Mesothelial cell of epicardium (in vitro differentiated cells): ENCODE results near the gene TULP4. TPM values are rescaled to one million over a fixed set of nuclear protein-coding genes. Genes with fewer than 3 reads are reported as not detected.

Experiments
- DNase-seq, 2 experiments: peaks; one replicate each; pipeline ENCODE4 v3.0.0; 2021; ENCODE audit warnings: low spot score in 2 of 2; ENCODE audit not compliant: unreplicated experiment in 2 of 2
- H3K27ac Mint-ChIP-seq: 2 replicates; pipeline ENCODE4 v1.8.0; 2021; ENCODE audit warnings: mixed read lengths
- H3K27me3 Mint-ChIP-seq: 2 replicates; pipeline ENCODE4 v1.8.0; 2021; ENCODE audit warnings: low read depth, mixed read lengths
- H3K36me3 Mint-ChIP-seq: 2 replicates; pipeline ENCODE4 v1.8.0; 2021; ENCODE audit warnings: mixed read lengths
- H3K4me1 Mint-ChIP-seq: 2 replicates; pipeline ENCODE4 v1.8.0; 2021; ENCODE audit warnings: mixed read lengths
- H3K4me3 Mint-ChIP-seq: 2 replicates; pipeline ENCODE4 v1.8.0; 2021; ENCODE audit warnings: mild to moderate bottlenecking, moderate library complexity, mixed read lengths
- H3K9me3 Mint-ChIP-seq: 2 replicates; pipeline ENCODE4 v1.8.0; 2021; ENCODE audit warnings: mixed read lengths
- CTCF ChIP-seq: fragments of 200-600 bp; sonication (generic); IDR thresholded peaks from one replicate; pipeline ENCODE4 v1.5.0; 2021; ENCODE audit warnings: antibody characterized with exemption; ENCODE audit not compliant: unreplicated experiment
- total RNA-seq: library from RNA; stranded (reverse); gene quantifications from 3 replicates; pipeline ENCODE4 v1.2.1, GENCODE V29; 2021

TULP4 gene
- total RNA-seq, 1 donor from 2014 or later, result 135 TPM

GRCh38 chr6:158422629-158423238, 110.5 kb downstream of the TULP4 start:
- TF ChIP-seq CTCF, result no peak
- Mint-ChIP-seq H3K27ac (no peak overlapping the region), H3K36me3 (peaks cover 55% of the 10 kb centered on the region), H3K4me3 (no peak overlapping the region), H3K9me3 (peaks cover 44% of the 10 kb centered on the region), H3K4me1 (no peaks in the 10 kb centered on the region), H3K27me3 (no peaks in the 10 kb centered on the region)
- no peak for DNase-seq

GRCh38 chr6:158431036-158431435, 118.8 kb downstream of the TULP4 start:
- Mint-ChIP-seq H3K36me3 (peaks cover 42% of the 10 kb centered on the region), H3K27ac (no peak overlapping the region), H3K9me3 (peaks cover 13% of the 10 kb centered on the region), H3K4me3 (no peak overlapping the region), H3K27me3 (no peaks in the 10 kb centered on the region), H3K4me1 (no peaks in the 10 kb centered on the region)
- no peak for DNase-seq
- TF ChIP-seq CTCF, result no peak

DNA sequence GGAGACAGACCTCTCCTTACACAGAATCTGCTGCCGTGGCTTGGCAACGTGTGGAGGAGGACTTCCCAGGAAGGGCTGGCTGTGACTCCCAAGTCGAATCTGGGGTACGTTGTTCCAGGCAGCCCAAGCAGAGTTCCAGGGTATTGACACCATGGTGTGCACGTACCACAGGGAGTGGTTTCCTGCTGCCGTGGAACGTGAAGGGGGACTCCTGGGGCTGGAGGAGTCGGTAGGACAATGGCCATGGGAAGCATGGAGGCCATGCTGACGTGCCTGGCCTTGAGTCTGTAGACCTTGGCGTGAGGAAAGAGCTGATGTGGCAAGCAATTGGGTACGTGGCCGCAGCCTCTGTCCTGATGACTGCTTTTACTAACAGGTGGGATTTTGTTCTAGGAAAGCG, 119.3 kb downstream of the TULP4 start:
- DNase-seq, result no peak
- Mint-ChIP-seq H3K27ac (no peak overlapping the region), H3K36me3 (peaks cover 38% of the 10 kb centered on the region), H3K4me3 (no peak overlapping the region), H3K4me1 (no peaks in the 10 kb centered on the region), H3K27me3 (no peaks in the 10 kb centered on the region), H3K9me3 (peaks cover 8% of the 10 kb centered on the region)
- no peak for TF ChIP-seq CTCF

DNA sequence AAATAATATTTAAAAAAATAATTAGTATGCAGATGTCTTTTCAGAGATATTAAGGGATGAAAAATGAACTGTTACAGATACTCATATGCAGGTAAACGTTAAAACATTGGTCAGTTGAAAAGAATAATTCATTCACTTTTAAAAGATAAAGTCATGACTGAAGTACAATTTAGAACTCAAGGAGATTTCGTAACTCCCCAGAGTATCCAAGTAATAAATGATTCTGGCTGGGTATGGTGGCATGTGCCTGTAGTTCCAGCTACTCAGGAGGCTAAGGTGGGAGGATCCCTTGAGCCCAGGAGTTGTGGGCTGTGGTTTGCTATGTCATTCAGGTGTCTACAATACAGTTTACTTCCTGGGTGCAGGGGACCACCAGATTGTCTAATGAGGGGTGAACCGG, 125.3 kb downstream of the TULP4 start:
- H3K4me1 Mint-ChIP-seq, result peaks cover 5% of the 10 kb centered on the region
- peaks cover 13% of the 10 kb centered on the region for H3K36me3 Mint-ChIP-seq
- H3K27ac Mint-ChIP-seq, result no peak overlapping the region
- TF ChIP-seq CTCF, result no peak
- H3K4me3 Mint-ChIP-seq, result no peak overlapping the region
- no peaks in the 10 kb centered on the region for H3K9me3 Mint-ChIP-seq
- DNase-seq, result no peak
- H3K27me3 Mint-ChIP-seq, result no peaks in the 10 kb centered on the region

- no peak for DNase-seq
- H3K27ac Mint-ChIP-seq, result no peak overlapping the region
- no peak for TF ChIP-seq CTCF
- peaks cover 5% of the 10 kb centered on the region for H3K4me1 Mint-ChIP-seq
- no peaks in the 10 kb centered on the region for H3K9me3 Mint-ChIP-seq
- H3K36me3 Mint-ChIP-seq, result peaks cover 9% of the 10 kb centered on the region
- no peaks in the 10 kb centered on the region for H3K27me3 Mint-ChIP-seq
- no peak overlapping the region for H3K4me3 Mint-ChIP-seq
Measured at GRCh38 chr6:158438226-158438625, 126.0 kb downstream of the TULP4 start.

DNA sequence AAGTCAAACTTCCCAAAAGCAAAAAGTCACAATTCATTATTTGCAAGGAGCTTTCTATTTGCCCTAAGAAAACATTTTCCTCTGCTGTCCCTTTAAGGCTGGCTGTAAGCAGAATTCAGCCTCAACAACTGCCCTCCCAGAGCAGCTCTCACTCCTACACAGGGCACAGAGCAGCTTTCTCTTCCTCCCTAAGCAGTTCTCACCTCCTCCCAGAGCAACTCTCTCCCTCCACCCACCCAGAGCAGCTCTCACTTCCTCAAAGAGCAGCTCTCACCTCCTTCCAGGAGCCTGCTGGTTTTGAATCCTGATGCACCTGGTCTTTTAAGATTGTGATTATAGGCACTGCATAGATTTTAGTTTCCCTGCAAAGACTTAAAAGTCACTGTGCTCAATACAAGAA, 127.0 kb downstream of the TULP4 start:
- Mint-ChIP-seq H3K27ac (no peak overlapping the region), H3K36me3 (peaks cover 15% of the 10 kb centered on the region), H3K4me3 (no peak overlapping the region), H3K9me3 (no peaks in the 10 kb centered on the region), H3K27me3 (no peaks in the 10 kb centered on the region), H3K4me1 (peaks cover 5% of the 10 kb centered on the region)
- DNase-seq, result no peak
- no peak for TF ChIP-seq CTCF
